ENCODE measurements around the gene VDAC1. TPM values are rescaled to one million over a fixed set of nuclear protein-coding genes. Genes with fewer than 3 reads are reported as not detected.

The VDAC1 gene
- total and polyA plus RNA-seq, 2 of the 8 experiments (the other 6 are each of a cell fraction or from before 2014, with no cell fraction given), result 111 to 301 TPM

DNA sequence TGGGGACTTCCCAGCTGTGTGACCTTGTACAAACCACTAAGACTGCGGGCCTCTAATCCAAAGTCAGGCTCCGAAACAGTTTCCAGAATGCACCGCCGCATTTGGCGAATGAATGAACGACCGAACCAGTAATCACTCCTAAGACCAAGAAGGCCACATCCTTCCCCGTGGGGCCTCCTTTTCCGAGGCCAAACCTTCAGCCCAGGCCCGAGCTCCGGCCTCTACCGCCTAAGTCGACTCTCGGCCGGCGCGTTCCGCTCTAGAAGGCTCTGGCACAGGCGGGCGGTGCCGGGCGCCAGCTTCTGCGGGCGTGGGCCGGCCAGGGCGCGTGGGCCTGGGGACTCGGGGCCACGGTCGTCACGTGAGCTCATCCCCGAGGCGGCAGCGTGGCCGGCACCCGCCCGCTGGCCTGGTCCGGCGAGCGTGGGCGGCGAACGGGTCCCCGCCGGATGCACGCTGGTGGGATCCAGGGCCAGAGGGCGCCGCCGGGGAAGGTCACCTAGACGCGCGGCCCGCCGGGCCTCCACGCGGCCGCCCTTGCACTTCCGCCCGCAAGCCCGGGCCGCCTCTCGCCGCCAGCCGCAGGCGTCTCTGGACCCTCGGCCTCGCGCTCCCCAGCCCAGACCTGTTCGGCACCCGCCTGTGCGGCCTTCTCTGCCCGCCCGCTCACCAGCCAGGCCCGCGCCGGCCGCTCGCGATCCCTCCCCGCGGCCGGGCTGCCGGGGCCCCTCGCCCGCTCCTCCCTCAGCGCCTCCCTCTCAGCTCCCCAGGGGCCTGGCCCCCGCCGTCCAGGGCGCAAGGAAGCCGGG, 754 bp downstream of the VDAC1 start (continued):
- no peak for TF ChIP-seq HDAC6 (IDR thresholded peaks at IDR 0.05; ENCODE audit: low read depth, low read length)
- no peak for TF ChIP-seq TEAD4 (IDR thresholded peaks at IDR 0.05; ENCODE audit: low read depth, low read length)
- peak in 1 of 2 experiments; percentile 19; a peak in 1 of 4 replicates for TF ChIP-seq SIN3A (conservative IDR thresholded peaks at IDR 0.05 in 1 of 2, IDR thresholded peaks at IDR 0.05 in 1 of 2; ENCODE audit: low read depth in 1 of 2, low read length in 2 of 2)
- TF ChIP-seq, protein P1, sequence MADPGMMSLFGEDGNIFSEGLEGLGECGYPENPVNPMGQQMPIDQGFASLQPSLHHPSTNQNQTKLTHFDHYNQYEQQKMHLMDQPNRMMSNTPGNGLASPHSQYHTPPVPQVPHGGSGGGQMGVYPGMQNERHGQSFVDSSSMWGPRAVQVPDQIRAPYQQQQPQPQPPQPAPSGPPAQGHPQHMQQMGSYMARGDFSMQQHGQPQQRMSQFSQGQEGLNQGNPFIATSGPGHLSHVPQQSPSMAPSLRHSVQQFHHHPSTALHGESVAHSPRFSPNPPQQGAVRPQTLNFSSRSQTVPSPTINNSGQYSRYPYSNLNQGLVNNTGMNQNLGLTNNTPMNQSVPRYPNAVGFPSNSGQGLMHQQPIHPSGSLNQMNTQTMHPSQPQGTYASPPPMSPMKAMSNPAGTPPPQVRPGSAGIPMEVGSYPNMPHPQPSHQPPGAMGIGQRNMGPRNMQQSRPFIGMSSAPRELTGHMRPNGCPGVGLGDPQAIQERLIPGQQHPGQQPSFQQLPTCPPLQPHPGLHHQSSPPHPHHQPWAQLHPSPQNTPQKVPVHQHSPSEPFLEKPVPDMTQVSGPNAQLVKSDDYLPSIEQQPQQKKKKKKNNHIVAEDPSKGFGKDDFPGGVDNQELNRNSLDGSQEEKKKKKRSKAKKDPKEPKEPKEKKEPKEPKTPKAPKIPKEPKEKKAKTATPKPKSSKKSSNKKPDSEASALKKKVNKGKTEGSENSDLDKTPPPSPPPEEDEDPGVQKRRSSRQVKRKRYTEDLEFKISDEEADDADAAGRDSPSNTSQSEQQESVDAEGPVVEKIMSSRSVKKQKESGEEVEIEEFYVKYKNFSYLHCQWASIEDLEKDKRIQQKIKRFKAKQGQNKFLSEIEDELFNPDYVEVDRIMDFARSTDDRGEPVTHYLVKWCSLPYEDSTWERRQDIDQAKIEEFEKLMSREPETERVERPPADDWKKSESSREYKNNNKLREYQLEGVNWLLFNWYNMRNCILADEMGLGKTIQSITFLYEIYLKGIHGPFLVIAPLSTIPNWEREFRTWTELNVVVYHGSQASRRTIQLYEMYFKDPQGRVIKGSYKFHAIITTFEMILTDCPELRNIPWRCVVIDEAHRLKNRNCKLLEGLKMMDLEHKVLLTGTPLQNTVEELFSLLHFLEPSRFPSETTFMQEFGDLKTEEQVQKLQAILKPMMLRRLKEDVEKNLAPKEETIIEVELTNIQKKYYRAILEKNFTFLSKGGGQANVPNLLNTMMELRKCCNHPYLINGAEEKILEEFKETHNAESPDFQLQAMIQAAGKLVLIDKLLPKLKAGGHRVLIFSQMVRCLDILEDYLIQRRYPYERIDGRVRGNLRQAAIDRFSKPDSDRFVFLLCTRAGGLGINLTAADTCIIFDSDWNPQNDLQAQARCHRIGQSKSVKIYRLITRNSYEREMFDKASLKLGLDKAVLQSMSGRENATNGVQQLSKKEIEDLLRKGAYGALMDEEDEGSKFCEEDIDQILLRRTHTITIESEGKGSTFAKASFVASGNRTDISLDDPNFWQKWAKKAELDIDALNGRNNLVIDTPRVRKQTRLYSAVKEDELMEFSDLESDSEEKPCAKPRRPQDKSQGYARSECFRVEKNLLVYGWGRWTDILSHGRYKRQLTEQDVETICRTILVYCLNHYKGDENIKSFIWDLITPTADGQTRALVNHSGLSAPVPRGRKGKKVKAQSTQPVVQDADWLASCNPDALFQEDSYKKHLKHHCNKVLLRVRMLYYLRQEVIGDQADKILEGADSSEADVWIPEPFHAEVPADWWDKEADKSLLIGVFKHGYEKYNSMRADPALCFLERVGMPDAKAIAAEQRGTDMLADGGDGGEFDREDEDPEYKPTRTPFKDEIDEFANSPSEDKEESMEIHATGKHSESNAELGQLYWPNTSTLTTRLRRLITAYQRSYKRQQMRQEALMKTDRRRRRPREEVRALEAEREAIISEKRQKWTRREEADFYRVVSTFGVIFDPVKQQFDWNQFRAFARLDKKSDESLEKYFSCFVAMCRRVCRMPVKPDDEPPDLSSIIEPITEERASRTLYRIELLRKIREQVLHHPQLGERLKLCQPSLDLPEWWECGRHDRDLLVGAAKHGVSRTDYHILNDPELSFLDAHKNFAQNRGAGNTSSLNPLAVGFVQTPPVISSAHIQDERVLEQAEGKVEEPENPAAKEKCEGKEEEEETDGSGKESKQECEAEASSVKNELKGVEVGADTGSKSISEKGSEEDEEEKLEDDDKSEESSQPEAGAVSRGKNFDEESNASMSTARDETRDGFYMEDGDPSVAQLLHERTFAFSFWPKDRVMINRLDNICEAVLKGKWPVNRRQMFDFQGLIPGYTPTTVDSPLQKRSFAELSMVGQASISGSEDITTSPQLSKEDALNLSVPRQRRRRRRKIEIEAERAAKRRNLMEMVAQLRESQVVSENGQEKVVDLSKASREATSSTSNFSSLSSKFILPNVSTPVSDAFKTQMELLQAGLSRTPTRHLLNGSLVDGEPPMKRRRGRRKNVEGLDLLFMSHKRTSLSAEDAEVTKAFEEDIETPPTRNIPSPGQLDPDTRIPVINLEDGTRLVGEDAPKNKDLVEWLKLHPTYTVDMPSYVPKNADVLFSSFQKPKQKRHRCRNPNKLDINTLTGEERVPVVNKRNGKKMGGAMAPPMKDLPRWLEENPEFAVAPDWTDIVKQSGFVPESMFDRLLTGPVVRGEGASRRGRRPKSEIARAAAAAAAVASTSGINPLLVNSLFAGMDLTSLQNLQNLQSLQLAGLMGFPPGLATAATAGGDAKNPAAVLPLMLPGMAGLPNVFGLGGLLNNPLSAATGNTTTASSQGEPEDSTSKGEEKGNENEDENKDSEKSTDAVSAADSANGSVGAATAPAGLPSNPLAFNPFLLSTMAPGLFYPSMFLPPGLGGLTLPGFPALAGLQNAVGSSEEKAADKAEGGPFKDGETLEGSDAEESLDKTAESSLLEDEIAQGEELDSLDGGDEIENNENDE (IDR thresholded peaks at IDR 0.05; ENCODE audit: insufficient replicate concordance, low read length), result no peak
- TF ChIP-seq, protein P2, sequence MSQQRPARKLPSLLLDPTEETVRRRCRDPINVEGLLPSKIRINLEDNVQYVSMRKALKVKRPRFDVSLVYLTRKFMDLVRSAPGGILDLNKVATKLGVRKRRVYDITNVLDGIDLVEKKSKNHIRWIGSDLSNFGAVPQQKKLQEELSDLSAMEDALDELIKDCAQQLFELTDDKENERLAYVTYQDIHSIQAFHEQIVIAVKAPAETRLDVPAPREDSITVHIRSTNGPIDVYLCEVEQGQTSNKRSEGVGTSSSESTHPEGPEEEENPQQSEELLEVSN (IDR thresholded peaks at IDR 0.05), result no peak
- no peak; a peak in 2 of 4 replicates for TF ChIP-seq HDAC2 (IDR thresholded peaks at IDR 0.05; ENCODE audit: borderline replicate concordance in 1 of 2, low read depth in 2 of 2, low read length in 2 of 2)
- TF ChIP-seq EGR1 (IDR thresholded peaks at IDR 0.05; ENCODE audit: borderline replicate concordance, low read depth, low read length), result peak; percentile 60; the same call in 1 of the 2 replicates
- TF ChIP-seq, protein P3, sequence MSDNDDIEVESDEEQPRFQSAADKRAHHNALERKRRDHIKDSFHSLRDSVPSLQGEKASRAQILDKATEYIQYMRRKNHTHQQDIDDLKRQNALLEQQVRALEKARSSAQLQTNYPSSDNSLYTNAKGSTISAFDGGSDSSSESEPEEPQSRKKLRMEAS (IDR thresholded peaks at IDR 0.05), result peak; percentile 45; the same call in 1 of the 2 replicates

Measured in H1 (cell line).